Right renal cortex interstitium (tissue), 3 donors: ENCODE results near the gene KYNU. TPM values are rescaled to one million over a fixed set of nuclear protein-coding genes. Genes with fewer than 3 reads are reported as not detected.

ENCODE experiments used
- DNase-seq, 3 donors: peaks; one replicate each; pipeline ENCODE4 v3.0.0-alpha.2; 2013; ENCODE audit warnings: low read depth in 3 of 3, low spot score in 2 of 3
- polyA plus RNA-seq, 3 donors: library from polyadenylated mRNA; unstranded; fragments of 120-200 nt; gene quantifications; one replicate each; pipeline ENCODE4 v1.2.1, GENCODE V29; 2013; ENCODE audit not compliant: insufficient read length in 3 of 3

Gene KYNU
- polyA plus RNA-seq, 3 donors = 6.9 to 8.1 (median 7.1) TPM

DNA sequence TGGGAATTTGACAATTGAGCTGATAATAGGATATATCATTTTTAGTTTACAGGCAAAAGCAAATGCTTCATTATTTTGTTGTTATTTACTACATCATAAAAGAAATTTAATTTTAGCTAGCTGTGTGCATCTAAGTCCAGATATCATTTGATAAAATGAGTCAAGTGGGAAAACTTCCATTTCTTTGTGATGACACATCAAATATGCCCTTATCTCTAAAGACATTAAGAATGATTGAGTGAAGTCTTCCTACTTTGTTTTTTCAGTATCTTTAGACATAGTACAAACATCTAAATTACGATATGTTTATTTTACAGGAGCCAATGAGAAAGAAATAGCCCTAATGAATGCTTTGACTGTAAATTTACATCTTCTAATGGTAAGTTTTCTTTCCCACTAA is 77.0 kb downstream of the KYNU start:
- DNase-seq = no peak

DNA sequence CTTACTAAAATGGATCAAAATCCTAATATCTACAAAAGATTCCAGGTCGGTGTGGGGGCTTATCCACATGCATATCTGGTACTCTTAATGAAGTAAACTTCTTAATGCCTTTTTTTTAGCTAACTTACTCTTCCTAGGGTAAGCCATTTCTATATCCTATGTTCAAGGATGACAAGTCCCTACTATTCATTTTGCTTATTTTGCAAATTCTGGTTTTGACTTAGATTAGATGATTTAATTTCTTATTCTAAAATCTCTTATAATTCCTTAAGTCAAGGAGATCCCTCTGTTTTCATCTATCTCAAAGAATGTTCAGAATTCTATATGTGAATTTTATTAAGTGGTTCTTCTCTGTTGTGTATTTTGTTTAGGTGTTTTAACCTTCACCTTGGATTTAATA is 79.7 kb downstream of the KYNU start:
- no peak for DNase-seq

DNA sequence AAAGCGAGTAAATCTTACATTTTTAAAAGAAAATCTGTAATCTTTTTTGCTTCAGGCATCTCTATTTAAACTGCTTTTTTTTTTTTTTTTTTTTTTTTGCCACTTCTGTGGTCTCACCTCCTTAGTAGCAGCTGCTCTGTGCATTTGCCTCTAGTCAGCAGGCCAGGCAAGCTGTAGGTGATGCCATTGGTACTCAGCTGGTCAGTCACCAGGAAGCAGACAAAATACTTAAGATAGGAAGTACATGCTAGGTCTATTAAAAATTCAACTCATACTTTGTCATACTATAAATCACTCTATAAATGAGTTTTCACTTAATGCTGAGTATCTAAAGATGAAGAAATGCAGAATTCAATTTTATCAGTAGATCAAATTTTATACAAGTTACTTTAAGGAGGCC is 83.7 kb downstream of the KYNU start:
- no peak for DNase-seq

DNA sequence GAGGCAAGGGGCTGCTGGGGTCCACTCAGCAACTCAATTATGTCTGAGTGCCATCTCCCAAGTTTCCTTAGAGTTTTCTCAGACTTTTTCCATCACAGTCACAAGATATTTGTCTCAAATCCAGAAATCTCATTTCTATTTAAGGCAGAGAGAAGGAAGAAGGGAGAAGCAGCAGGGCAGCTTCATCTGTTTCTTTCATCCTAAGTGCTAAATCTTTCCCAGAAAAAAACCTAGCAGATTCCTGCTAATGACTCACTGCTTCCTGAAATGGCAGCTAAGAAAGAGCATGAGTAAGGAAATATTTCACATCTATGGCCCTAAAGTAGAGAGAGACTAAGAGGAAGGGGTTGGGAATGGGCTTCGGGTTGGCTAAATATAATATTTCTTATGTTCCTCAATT is 88.0 kb downstream of the KYNU start:
- no peak for DNase-seq

DNA sequence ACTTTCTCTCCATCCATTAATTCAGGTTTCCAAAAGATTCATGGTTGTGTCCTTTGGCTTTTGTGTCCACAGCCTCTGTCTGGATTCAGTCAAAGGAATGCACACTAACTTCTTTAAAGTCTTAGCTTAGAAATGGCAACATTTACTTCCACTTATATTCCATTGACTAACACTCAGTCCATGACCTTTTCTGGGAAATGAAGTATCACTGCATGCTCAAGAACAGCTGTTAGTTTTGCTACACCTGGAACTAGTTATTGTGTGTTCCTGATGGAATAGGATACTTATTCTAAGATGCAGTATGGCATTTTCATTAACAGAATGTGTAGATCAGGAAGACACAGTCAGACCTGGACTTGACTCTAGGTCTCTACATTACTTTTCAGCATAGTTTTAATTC is 88.8 kb downstream of the KYNU start:
- no peak for DNase-seq

- DNase-seq = no peak
These were observed 89.6 kb downstream of the KYNU start for GRCh38 chr2:142967060-142967459.

DNA sequence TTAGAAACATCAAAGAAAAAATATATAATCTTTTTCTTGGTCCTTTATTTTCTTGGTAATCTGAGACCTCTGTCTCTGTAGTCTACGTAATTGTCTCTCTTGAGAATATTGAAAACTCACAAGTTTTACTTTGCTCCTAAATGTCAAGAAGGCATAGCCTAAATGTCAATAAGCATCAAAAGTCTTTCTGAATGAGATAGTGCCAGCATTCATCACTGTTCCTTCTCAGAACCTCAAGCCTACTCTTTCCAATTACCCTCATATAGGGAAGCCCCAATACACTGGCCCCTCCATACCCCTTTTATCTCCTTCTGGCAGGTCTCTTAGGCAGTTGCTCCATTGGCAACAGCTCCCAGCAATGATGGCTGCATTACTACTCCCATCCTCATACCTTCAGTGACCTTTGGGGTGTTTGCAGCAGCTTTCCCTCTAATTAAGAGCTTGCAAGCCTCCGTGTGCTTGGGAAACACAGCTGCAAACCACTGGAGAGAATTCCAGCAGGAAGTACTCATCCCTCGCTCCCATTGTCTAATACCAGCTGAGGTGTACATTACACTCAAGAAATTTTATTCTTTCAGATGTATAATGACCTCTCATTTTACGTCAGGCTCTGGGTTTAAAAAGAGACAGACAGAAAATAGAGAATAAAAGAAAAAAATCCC is 95.8 kb downstream of the KYNU start:
- DNase-seq = no peak

- DNase-seq = no peak
These were observed 96.4 kb downstream of the KYNU start for GRCh38 chr2:142973822-142974207.

GRCh38 chr2:142974288-142975024 is 97.0 kb downstream of the KYNU start:
- DNase-seq = no peak

DNA sequence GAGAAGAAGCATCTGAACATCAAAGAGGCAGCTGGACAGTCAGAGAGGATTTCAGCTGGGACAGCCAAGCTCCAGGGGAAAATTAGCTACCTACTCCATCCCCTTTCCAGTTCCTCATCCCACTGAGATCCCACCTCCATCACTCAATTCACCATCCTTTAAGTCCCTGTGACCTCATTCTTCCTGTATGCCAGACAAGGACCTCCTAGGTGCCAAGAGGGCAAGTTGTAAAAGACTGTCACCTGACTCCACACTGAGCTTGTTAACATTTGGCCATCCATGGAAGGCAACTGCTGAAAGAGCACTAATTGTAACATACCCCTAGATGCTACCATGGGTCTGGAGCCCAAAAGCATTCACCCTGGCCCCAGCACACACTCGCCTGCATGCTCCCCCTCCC is 97.8 kb downstream of the KYNU start:
- DNase-seq = no peak

GRCh38 chr2:142980246-142981068 is 103.0 kb downstream of the KYNU start:
- DNase-seq = no peak

GRCh38 chr2:142981069-142981378 is 103.6 kb downstream of the KYNU start:
- DNase-seq = no peak

GRCh38 chr2:142981756-142982155 is 104.3 kb downstream of the KYNU start:
- DNase-seq = no peak

DNA sequence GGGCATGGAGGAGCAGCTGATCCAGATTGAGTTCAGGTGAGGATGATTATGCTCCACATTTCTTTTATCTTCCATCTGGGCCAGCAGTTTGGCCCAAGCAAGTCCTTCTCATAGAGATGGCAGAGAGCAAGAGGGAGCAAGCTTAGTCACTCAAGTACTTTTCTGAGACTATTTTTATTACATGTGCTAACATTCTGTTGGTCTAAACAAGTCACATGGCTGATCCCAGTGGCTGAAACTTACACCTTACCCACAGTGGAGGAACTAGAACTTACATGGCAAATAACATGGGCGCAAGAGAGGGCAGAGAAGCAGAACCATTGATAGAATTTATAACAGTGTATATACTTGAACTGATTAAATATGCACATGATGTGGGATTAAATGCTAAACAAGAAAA is 105.7 kb downstream of the KYNU start:
- DNase-seq = no peak

- no peak for DNase-seq
These were observed 107.2 kb downstream of the KYNU start for GRCh38 chr2:142984657-142985056.

DNA sequence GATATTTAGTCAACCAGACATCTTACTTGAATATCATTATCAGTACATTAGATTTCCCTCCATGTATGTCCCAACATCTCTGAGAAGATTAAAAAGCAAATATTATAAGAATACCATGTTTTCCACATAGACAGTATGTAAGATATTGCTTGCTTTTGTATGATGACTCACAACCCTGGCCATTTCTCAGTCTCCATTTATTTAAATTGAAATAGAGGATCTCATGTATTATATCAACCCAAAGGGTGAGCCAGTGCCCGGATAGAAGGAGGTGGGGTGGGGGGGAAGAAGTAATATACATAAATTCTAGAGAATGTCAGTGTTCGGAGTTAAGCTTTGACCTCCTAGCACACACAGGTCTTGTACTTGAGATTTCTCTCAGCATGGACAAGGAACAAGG is 109.6 kb downstream of the KYNU start:
- DNase-seq = no peak

DNA sequence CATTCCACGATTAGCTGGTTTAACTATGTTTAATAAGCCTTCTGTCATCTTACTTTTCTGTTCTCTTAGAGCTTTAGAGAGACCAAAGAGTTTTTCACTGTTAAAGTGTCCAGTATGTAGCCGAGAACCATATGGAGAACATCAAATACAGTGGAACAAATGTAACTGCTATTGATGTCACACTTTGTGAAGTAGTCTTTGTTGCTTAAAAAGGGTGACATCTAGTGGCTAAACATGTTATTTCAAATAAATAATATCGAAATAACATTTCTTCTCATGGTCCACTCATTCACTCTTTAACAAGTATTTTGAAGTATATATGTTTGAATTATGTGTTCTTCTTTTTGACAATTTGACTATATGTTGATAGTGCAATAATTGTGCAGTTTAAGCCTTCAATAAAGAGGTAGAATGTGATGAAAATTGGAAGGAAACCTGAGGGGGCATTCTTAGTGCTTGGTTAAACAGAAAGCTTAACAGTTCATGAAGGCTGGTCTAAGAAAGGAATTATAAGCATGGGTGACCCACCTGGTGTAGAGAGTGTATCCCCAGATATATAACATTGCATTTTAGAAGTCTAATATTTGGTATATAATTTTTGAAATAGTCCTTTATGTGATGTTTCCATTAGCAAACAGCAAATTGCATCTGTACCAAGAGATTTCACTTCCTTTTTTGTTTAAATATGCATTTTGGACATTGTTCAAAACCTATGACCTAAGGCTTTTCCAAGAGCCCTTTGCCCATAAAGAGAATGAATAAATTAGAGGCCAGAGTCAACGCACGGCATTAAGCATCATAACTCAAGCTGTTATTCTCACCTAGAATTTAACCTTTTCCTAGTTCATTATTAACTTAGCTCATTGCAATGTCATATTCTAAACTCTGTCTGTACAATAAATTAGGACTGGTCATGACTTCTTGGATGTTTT is 112.1 kb downstream of the KYNU start:
- peak in 1 of 3 donors; percentile 61 for DNase-seq

DNA sequence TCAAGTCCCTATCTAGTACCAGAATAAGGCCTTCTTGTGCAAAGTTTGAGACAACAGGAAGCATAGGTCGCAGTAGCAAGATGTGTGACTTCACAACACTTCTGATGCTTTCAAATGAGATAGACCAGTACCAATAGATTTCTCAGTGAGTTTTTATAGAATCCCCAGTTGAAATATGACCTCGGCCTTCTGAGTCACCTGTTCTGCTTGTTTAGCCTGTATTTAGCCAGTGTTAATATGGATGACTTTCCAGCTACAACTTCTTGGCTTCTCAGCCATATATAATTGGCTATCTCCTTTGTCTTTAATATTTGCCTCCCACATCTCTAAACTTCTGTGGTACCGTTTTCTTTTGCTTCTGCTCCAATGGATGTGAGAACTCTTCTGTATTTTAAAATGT is 113.8 kb downstream of the KYNU start:
- no peak for DNase-seq

DNA sequence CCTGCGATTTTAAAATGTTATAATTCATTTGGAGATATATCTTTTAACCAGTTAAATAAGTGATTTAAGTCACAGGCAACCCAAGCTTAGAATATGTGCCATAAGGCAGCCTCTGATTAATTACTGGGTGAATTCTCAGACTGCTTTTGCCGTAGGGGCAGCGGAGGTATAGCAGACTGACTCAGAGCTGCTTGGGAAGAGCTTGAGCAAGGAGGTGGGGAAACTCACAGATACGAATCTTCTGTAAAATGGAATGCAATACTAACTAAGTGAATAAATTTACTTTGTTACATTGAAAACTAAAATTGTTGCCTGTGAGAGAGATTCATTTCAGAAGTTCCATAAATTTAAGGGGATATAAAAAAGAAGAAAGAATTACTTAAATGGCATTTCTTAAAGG is 115.4 kb downstream of the KYNU start:
- DNase-seq = no peak

DNA sequence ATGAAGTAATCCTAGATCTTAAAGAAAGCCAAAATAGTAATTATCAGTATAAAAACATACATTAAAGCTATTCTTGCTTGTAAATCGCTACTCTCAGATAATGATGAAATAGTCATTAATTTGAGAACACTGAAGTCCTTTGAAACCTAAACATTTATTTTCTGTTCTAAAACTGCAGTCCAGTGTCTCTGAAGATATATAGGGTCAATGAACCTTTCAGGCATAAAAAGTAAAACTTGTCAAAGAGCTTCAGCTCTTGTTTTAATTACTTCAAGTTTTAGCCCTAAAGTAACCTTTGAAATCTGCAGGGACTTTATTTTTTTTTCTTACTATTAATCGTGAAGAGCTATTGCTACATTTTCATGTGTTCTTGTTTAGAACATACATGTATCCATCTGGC is 116.3 kb downstream of the KYNU start:
- no peak for DNase-seq

DNA sequence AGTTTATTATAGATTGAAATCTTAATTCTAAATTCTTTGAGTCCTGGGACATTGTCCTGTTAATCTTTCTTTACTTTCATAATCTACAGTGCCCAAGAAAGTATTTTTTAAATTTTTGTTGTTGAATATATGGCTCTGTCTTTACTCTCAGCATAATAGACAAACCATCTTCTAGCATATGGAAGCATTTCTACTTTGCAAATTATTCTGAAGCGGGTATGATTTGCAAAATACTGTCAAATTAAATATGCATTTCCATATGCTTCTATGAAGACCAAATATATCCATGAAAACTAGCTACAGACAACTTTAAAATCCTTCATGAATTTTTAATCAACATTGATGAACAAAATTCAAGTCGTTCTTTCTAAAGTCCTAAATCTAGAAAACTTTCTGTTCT is 117.2 kb downstream of the KYNU start:
- no peak for DNase-seq
